ENCODE data around the gene CCDC34. TPM values are rescaled to one million over a fixed set of nuclear protein-coding genes. Genes with fewer than 3 reads are reported as not detected.

CCDC34 gene
- total RNA-seq, 1 donor from 2014 or later: 13.0 TPM

- intact Hi-C loops (cut with micrococcal nuclease): no loop called here
These were observed 31.8 kb upstream of the CCDC34 start for GRCh38 chr11:27394781-27395228.

GRCh38 chr11:27392278-27393114 lies 29.5 kb upstream of the CCDC34 start:
- intact Hi-C loops (cut with micrococcal nuclease): no loop called here

- intact Hi-C loops (cut with micrococcal nuclease): no loop called here
These were observed 28.5 kb upstream of the CCDC34 start for GRCh38 chr11:27391331-27392015.

GRCh38 chr11:27390318-27391295 lies 27.6 kb upstream of the CCDC34 start:
- intact Hi-C loops (cut with micrococcal nuclease): no loop called here

- intact Hi-C loops (cut with micrococcal nuclease): loop anchor here (5.0 kb wide), 1 partner anchor 118 kb away; the partner anchor contains the start of gene LIN7C
These were observed 25.9 kb upstream of the CCDC34 start for GRCh38 chr11:27388869-27389268.

- intact Hi-C loops (cut with micrococcal nuclease): loop anchor here (5.0 kb wide), 1 partner anchor 119 kb away; the partner anchor contains the start of gene LIN7C
These were observed 25.0 kb upstream of the CCDC34 start for GRCh38 chr11:27388001-27388400.

- intact Hi-C loops (cut with micrococcal nuclease): loop anchor here (5.0 kb wide), 1 partner anchor 120 kb away; the partner anchor contains the start of gene LIN7C
These were observed 24.3 kb upstream of the CCDC34 start for GRCh38 chr11:27387362-27387761.

- intact Hi-C loops (cut with micrococcal nuclease): loop anchor here (5.0 kb wide), 1 partner anchor 121 kb away; the partner anchor contains the start of gene LIN7C
These were observed 23.3 kb upstream of the CCDC34 start for GRCh38 chr11:27386181-27386845.

- intact Hi-C loops (cut with micrococcal nuclease): loop anchor here (5.0 kb wide), 1 partner anchor 122 kb away; the partner anchor contains the start of gene LIN7C
These were observed 22.2 kb upstream of the CCDC34 start for GRCh38 chr11:27385245-27385644.

- intact Hi-C loops (cut with micrococcal nuclease): no loop called here
These were observed 21.2 kb upstream of the CCDC34 start for GRCh38 chr11:27384227-27384626.

- intact Hi-C loops (cut with micrococcal nuclease): no loop called here
These were observed 20.6 kb upstream of the CCDC34 start for GRCh38 chr11:27383645-27384044.

GRCh38 chr11:27381238-27381666 lies 18.2 kb upstream of the CCDC34 start:
- intact Hi-C loops (cut with micrococcal nuclease): no loop called here

GRCh38 chr11:27380771-27381170 lies 17.8 kb upstream of the CCDC34 start:
- intact Hi-C loops (cut with micrococcal nuclease): no loop called here

GRCh38 chr11:27379449-27379848 lies 16.4 kb upstream of the CCDC34 start:
- intact Hi-C loops (cut with micrococcal nuclease): loop anchor here (2.0 kb wide), 1 partner anchor 15 kb away; no protein-coding TSS in a partner anchor

- intact Hi-C loops (cut with micrococcal nuclease): no loop called here
These were observed 12.4 kb upstream of the CCDC34 start for GRCh38 chr11:27375370-27375769.

GRCh38 chr11:27373856-27374602 lies 11.0 kb upstream of the CCDC34 start:
- intact Hi-C loops (cut with micrococcal nuclease): no loop called here

GRCh38 chr11:27373392-27373791 lies 10.4 kb upstream of the CCDC34 start:
- intact Hi-C loops (cut with micrococcal nuclease): no loop called here

GRCh38 chr11:27372164-27372563 lies 9.1 kb upstream of the CCDC34 start:
- intact Hi-C loops (cut with micrococcal nuclease): no loop called here

GRCh38 chr11:27371489-27371888 lies 8.5 kb upstream of the CCDC34 start:
- intact Hi-C loops (cut with micrococcal nuclease): no loop called here

GRCh38 chr11:27370374-27370773 lies 7.4 kb upstream of the CCDC34 start:
- intact Hi-C loops (cut with micrococcal nuclease): no loop called here

All from T-helper 2 cell treated with Interferon-gamma antibody and Interleukin-4, amounts not matched to agents 100 ng/mL and 5 ng/mL, for 36 hours (primary cell).